ENCODE measurements around the gene EZH2.

GRCh38 chr7:148918058-148918596, 34.0 kb upstream of the EZH2 start:
- TF ChIP-seq CTCF (IDR thresholded peaks at IDR 0.05), result no peak
- TF ChIP-seq EP300 (IDR thresholded peaks at IDR 0.05), result no peak
- no peak for TF ChIP-seq POLR2AphosphoS5 (IDR thresholded peaks at IDR 0.05)
- TF ChIP-seq POLR2A (IDR thresholded peaks at IDR 0.05), result no peak

Measured in sigmoid colon (tissue), 4 donors.